Measurements from ENCODE around the gene NUP62CL. TPM values are rescaled to one million over a fixed set of nuclear protein-coding genes. Genes with fewer than 3 reads are reported as not detected.

Gene NUP62CL
- total and polyA plus RNA-seq, 10 of the 15 experiments (the other 5 are each of a cell fraction or from before 2014, with no cell fraction given), result 2.5 to 6.0 (median 4.2) TPM

DNA sequence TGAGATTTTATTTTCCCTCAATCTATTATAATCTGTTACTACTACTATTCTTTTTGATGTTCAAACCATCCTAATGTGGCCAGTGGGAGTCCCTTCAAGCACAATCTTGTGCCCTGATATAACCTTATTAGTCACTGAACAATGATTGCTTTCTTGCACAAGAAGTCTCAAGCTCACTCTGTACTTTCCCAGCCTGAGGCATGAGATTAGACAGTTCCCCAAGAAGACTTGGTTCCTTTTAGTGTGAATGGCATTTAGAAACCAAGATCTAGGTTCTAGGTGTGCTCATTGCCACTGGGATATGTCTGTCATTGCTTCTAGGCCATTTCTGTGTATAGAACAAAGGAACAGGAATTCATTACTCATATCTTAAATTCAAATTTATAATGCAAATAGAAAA lies 59.6 kb downstream of the NUP62CL start:
- H2AFZ ChIP-seq (ENCODE audit: control insufficient read depth, low read depth, low read length), result no peak overlapping the region
- SMC1A ChIA-PET (ENCODE audit: uncharacterized antibody, unreplicated experiment), result no interaction called here
- no peaks in the 10 kb centered on the region for H3K79me2 ChIP-seq (ENCODE audit: control insufficient read depth, insufficient read depth, low read length)
- no peak overlapping the region for H3K4me3 ChIP-seq
- RAD21 ChIA-PET (ENCODE audit: unreplicated experiment), result no interaction called here
- TF ChIP-seq STAT3 (IDR thresholded peaks at IDR 0.05; ENCODE audit: low read depth, low read length), result no peak
- TF ChIP-seq, protein P1, sequence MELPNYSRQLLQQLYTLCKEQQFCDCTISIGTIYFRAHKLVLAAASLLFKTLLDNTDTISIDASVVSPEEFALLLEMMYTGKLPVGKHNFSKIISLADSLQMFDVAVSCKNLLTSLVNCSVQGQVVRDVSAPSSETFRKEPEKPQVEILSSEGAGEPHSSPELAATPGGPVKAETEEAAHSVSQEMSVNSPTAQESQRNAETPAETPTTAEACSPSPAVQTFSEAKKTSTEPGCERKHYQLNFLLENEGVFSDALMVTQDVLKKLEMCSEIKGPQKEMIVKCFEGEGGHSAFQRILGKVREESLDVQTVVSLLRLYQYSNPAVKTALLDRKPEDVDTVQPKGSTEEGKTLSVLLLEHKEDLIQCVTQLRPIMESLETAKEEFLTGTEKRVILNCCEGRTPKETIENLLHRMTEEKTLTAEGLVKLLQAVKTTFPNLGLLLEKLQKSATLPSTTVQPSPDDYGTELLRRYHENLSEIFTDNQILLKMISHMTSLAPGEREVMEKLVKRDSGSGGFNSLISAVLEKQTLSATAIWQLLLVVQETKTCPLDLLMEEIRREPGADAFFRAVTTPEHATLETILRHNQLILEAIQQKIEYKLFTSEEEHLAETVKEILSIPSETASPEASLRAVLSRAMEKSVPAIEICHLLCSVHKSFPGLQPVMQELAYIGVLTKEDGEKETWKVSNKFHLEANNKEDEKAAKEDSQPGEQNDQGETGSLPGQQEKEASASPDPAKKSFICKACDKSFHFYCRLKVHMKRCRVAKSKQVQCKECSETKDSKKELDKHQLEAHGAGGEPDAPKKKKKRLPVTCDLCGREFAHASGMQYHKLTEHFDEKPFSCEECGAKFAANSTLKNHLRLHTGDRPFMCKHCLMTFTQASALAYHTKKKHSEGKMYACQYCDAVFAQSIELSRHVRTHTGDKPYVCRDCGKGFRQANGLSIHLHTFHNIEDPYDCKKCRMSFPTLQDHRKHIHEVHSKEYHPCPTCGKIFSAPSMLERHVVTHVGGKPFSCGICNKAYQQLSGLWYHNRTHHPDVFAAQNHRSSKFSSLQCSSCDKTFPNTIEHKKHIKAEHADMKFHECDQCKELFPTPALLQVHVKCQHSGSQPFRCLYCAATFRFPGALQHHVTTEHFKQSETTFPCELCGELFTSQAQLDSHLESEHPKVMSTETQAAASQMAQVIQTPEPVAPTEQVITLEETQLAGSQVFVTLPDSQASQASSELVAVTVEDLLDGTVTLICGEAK (IDR thresholded peaks at IDR 0.05; ENCODE audit: borderline replicate concordance), result no peak
- TF ChIP-seq, protein P2, sequence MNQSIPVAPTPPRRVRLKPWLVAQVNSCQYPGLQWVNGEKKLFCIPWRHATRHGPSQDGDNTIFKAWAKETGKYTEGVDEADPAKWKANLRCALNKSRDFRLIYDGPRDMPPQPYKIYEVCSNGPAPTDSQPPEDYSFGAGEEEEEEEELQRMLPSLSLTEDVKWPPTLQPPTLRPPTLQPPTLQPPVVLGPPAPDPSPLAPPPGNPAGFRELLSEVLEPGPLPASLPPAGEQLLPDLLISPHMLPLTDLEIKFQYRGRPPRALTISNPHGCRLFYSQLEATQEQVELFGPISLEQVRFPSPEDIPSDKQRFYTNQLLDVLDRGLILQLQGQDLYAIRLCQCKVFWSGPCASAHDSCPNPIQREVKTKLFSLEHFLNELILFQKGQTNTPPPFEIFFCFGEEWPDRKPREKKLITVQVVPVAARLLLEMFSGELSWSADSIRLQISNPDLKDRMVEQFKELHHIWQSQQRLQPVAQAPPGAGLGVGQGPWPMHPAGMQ (IDR thresholded peaks at IDR 0.05; ENCODE audit: borderline replicate concordance), result no peak
- TF ChIP-seq CREM (IDR thresholded peaks at IDR 0.05; ENCODE audit: low read depth), result no peak
- TF ChIP-seq MTA3 (IDR thresholded peaks at IDR 0.05; ENCODE audit: borderline replicate concordance, low read length), result no peak
- no peaks in the 10 kb centered on the region for H3K27me3 ChIP-seq (replicated peaks in 1 of 2; ENCODE audit: control insufficient read depth in 2 of 2, insufficient read depth in 2 of 2, low read length in 1 of 2)
- ATAC-seq (peak; percentile 42), DNase-seq (ENCODE audit: low read depth, low spot score) (no peak), FAIRE-seq (no peak)
- intact Hi-C loops (cut with micrococcal nuclease; ENCODE audit: unreplicated experiment), result no loop called here
- no peaks in the 10 kb centered on the region for H4K20me1 ChIP-seq (ENCODE audit: control insufficient read depth, insufficient read depth)
- H3K9me3 ChIP-seq (replicated peaks; ENCODE audit: control insufficient read depth, insufficient read depth, low read length), result no peaks in the 10 kb centered on the region
- in situ Hi-C loops (cut with MboI), result no loop called here
- H3K4me1 ChIP-seq (ENCODE audit: control insufficient read depth, insufficient read depth, low read length), result no peaks in the 10 kb centered on the region
- no peak overlapping the region for H3K9ac ChIP-seq (ENCODE audit: control insufficient read depth, insufficient read depth, low read length)
- CTCF ChIA-PET, result no interaction called here
- POLR2A ChIA-PET, result no interaction called here
- BruUV-seq (replicated peaks), result no TSS peak
- H3K4me2 ChIP-seq (ENCODE audit: control insufficient read depth, insufficient read depth), result no peak overlapping the region
- H3K27ac ChIP-seq (ENCODE audit: control insufficient read depth, insufficient read depth), result no peak overlapping the region
- H3K36me3 ChIP-seq (ENCODE audit: control insufficient read depth in 2 of 2, insufficient read depth in 2 of 2, low read length in 1 of 2), result no peaks in the 10 kb centered on the region
